Smooth muscle cell (in vitro differentiated cells): ENCODE data around the gene PTPRG. TPM values are rescaled to one million over a fixed set of nuclear protein-coding genes. Genes with fewer than 3 reads are reported as not detected.

ENCODE experiments used
- DNase-seq: peaks from one replicate; lab custom pipeline; 2025; ENCODE audit not compliant: unreplicated experiment; lab: John Stamatoyannopoulos, UW
- H2AFZ ChIP-seq: fragments of 200-600 bp; sonication (generic); 2 replicates; pipeline ENCODE4 v1.6.0; 2016; ENCODE audit warnings: antibody characterized with exemption, low read depth, mild to moderate bottlenecking
- H3F3A ChIP-seq: fragments of 200-600 bp; sonication (generic); 2 replicates; pipeline ENCODE4 v1.6.0; 2017; ENCODE audit warnings: antibody characterized with exemption, low read depth
- H3K27ac ChIP-seq: fragments of 200-600 bp; sonication (generic); 2 replicates; pipeline ENCODE4 v1.5.1; 2016; ENCODE audit warnings: low read depth, mild to moderate bottlenecking
- H3K27me3 ChIP-seq: fragments of 200-600 bp; sonication (generic); 2 replicates; pipeline ENCODE4 v1.6.1; 2016; ENCODE audit warnings: low read depth, mild to moderate bottlenecking
- H3K36me3 ChIP-seq: fragments of 200-600 bp; sonication (generic); 2 replicates; pipeline ENCODE4 v1.5.1; 2016; ENCODE audit warnings: low read depth
- H3K4me1 ChIP-seq: fragments of 200-600 bp; sonication (generic); 2 replicates; pipeline ENCODE4 v1.5.1; 2016; ENCODE audit warnings: low read depth
- H3K4me2 ChIP-seq: fragments of 200-600 bp; sonication (generic); 2 replicates; pipeline ENCODE4 v1.6.0; 2016; ENCODE audit warnings: mild to moderate bottlenecking
- H3K4me3 ChIP-seq: fragments of 200-600 bp; sonication (generic); 2 replicates; pipeline ENCODE4 v1.5.1; 2016; ENCODE audit warnings: mild to moderate bottlenecking
- H3K79me2 ChIP-seq: fragments of 200-600 bp; sonication (generic); 2 replicates; pipeline ENCODE4 v1.6.0; 2016; ENCODE audit warnings: low read depth, mild to moderate bottlenecking
- H3K9ac ChIP-seq: fragments of 200-600 bp; sonication (generic); 2 replicates; pipeline ENCODE4 v1.6.0; 2016; ENCODE audit warnings: low read depth
- H3K9me3 ChIP-seq: fragments of 200-600 bp; sonication (generic); replicated peaks from 2 replicates; pipeline ENCODE4 v1.5.1; 2016; ENCODE audit warnings: low read depth
- H4K20me1 ChIP-seq: fragments of 200-600 bp; sonication (generic); 2 replicates; pipeline ENCODE4 v1.6.0; 2016; ENCODE audit warnings: low read depth
- WGBS: methylation state at CpG from one replicate; pipeline ENCODE4 v1.1.7; 2016; ENCODE audit warnings: low lambda C conversion rate; 5-methylcytosine and 5-hydroxymethylcytosine counted together
- polyA plus RNA-seq: library from polyadenylated mRNA; unstranded; fragments of >200 nt; fragmentation: Nextera tagmentation; extraction: Ambion mirVana; gene quantifications from 2 replicates; pipeline ENCODE4 v1.2.1, GENCODE V29; 2016
- total RNA-seq: library from RNA; depleted of rRNA; stranded (reverse); fragments of >200 nt; gene quantifications from 2 replicates; pipeline ENCODE4 v1.2.3, GENCODE V29; 2014
- TF ChIP-seq, protein P1 (sequence below): fragments of 200-600 bp; sonication (generic); IDR thresholded peaks from 2 replicates; pipeline ENCODE4 v1.5.1; 2017; ENCODE audit warnings: borderline replicate concordance, mild to moderate bottlenecking, antibody characterized with exemption; ENCODE audit not compliant: insufficient read depth, poor library complexity, severe bottlenecking

The PTPRG gene
- total and polyA plus RNA-seq, 2 experiments from 2014 or later, result 21.2 to 87.3 TPM

GRCh38 chr3:61575893-61576292 lies 14.5 kb downstream of the PTPRG start:
- Histone ChIP-seq H3K27me3 (no peaks in the 10 kb centered on the region), H3K9ac (no peak overlapping the region)

GRCh38 chr3:61577760-61578159 lies 16.4 kb downstream of the PTPRG start:
- Histone ChIP-seq H3K27ac (no peak overlapping the region), H3K27me3 (no peaks in the 10 kb centered on the region), H3K36me3 (no peaks in the 10 kb centered on the region), H3F3A (no peaks in the 10 kb centered on the region), H3K79me2 (peaks cover 89% of the 10 kb centered on the region), H3K9ac (no peak overlapping the region), H3K4me1 (peaks cover 9% of the 10 kb centered on the region), H3K4me3 (no peak overlapping the region), H3K9me3 (no peaks in the 10 kb centered on the region), H3K4me2 (no peak overlapping the region), H4K20me1 (peaks cover 98% of the 10 kb centered on the region), H2AFZ (no peak overlapping the region)
- no peak for DNase-seq
- TF ChIP-seq, protein P1, sequence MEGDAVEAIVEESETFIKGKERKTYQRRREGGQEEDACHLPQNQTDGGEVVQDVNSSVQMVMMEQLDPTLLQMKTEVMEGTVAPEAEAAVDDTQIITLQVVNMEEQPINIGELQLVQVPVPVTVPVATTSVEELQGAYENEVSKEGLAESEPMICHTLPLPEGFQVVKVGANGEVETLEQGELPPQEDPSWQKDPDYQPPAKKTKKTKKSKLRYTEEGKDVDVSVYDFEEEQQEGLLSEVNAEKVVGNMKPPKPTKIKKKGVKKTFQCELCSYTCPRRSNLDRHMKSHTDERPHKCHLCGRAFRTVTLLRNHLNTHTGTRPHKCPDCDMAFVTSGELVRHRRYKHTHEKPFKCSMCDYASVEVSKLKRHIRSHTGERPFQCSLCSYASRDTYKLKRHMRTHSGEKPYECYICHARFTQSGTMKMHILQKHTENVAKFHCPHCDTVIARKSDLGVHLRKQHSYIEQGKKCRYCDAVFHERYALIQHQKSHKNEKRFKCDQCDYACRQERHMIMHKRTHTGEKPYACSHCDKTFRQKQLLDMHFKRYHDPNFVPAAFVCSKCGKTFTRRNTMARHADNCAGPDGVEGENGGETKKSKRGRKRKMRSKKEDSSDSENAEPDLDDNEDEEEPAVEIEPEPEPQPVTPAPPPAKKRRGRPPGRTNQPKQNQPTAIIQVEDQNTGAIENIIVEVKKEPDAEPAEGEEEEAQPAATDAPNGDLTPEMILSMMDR, result no peak
- WGBS, result 90% methylated on average over 3 of the region's 3 CpGs

More at GRCh38 chr3:61575893-61576292, 14.5 kb downstream of the PTPRG start:
- Histone ChIP-seq H3K4me2 (no peak overlapping the region), H3K27ac (no peak overlapping the region), H2AFZ (no peak overlapping the region), H3K79me2 (peaks cover 86% of the 10 kb centered on the region), H3K4me1 (peaks cover 7% of the 10 kb centered on the region), H3K9me3 (no peaks in the 10 kb centered on the region), H3K36me3 (no peaks in the 10 kb centered on the region), H3K4me3 (no peak overlapping the region), H3F3A (no peaks in the 10 kb centered on the region), H4K20me1 (peaks cover 98% of the 10 kb centered on the region)
- 89% methylated on average over 4 of the region's 4 CpGs for whole genome bisulfite sequencing
- no peak for DNase-seq
- TF ChIP-seq, protein P1, result no peak

DNA sequence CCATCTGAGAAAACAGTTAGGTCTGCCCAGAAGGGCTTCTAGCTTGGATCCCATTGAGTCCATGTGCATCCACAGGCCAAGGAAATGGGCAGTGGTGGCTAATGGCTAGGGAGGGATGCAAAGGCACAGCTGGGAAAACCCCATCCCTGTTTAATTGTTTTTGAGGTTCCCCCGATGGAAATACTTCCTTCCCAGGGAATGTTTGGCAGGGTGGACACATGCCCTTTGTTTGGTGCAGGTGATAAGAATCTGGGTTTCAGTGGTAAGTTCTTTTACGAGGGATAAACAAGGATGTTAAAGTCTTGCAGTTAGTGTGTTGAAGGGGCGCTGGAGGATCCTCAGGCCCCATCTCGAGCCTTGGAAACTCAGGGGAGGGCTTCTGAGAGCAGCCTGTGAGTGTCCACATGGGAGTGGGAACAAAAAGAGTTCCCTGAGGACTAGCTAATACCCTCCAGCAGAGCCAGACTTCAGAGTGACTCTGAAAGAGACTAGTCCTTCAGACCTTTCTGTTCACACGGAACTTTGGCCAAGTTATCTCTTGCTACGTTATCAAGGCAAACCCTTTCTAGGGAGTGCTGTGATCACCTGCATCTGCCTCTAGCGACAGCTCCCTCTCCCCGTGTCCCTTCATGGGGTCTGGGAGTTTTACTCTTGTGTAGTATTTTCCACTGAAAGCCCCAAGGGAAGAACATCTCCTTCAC lies 17.4 kb downstream of the PTPRG start:
- Histone ChIP-seq H3K27ac (no peak overlapping the region), H3K79me2 (peaks cover 83% of the 10 kb centered on the region), H4K20me1 (peaks cover 98% of the 10 kb centered on the region), H3K9me3 (no peaks in the 10 kb centered on the region), H3K4me3 (no peak overlapping the region), H2AFZ (no peak overlapping the region), H3K9ac (no peak overlapping the region), H3F3A (peaks cover 6% of the 10 kb centered on the region), H3K27me3 (no peaks in the 10 kb centered on the region), H3K4me2 (no peak overlapping the region), H3K4me1 (peaks cover 13% of the 10 kb centered on the region), H3K36me3 (no peaks in the 10 kb centered on the region)
- 55% methylated on average over 8 of the region's 8 CpGs for WGBS
- TF ChIP-seq, protein P1, result no peak
- no peak for DNase-seq

- H2AFZ ChIP-seq, result no peak overlapping the region
- no peak overlapping the region for H3K4me2 ChIP-seq
- H3F3A ChIP-seq, result peaks cover 7% of the 10 kb centered on the region
- H3K27ac ChIP-seq, result no peak overlapping the region
- H3K36me3 ChIP-seq, result no peaks in the 10 kb centered on the region
- no peak overlapping the region for H3K4me3 ChIP-seq
- H3K9me3 ChIP-seq, result no peaks in the 10 kb centered on the region
- TF ChIP-seq, protein P1, result no peak
- no peaks in the 10 kb centered on the region for H3K27me3 ChIP-seq
- H3K9ac ChIP-seq, result no peak overlapping the region
- WGBS, result 95% methylated on average over 4 of the region's 4 CpGs
- DNase-seq, result no peak
- H3K4me1 ChIP-seq, result peaks cover 18% of the 10 kb centered on the region
- H4K20me1 ChIP-seq, result peaks cover 97% of the 10 kb centered on the region
- H3K79me2 ChIP-seq, result peaks cover 75% of the 10 kb centered on the region
Measured at GRCh38 chr3:61579685-61580084, 18.3 kb downstream of the PTPRG start.
